ENCODE measurements around the gene UCMA.

Gene UCMA

GRCh38 chr10:13188593-13188992, 45.6 kb downstream of the UCMA start:
- H3K79me2 ChIP-seq (ENCODE audit: insufficient read depth, low read depth), result no peaks in the 10 kb centered on the region
- no peaks in the 10 kb centered on the region for H4K20me1 ChIP-seq (ENCODE audit: insufficient read depth)
- H3K4me3 ChIP-seq (IDR thresholded peaks at IDR 0.05; ENCODE audit: insufficient read depth, low read depth, low read length), result no peak overlapping the region
- no peak overlapping the region for H3K9ac ChIP-seq
- no peak overlapping the region for H3K27ac ChIP-seq
- no peak overlapping the region for H2AFZ ChIP-seq (ENCODE audit: low read depth)
- H3K4me2 ChIP-seq, result no peak overlapping the region
- TF ChIP-seq, protein P1, sequence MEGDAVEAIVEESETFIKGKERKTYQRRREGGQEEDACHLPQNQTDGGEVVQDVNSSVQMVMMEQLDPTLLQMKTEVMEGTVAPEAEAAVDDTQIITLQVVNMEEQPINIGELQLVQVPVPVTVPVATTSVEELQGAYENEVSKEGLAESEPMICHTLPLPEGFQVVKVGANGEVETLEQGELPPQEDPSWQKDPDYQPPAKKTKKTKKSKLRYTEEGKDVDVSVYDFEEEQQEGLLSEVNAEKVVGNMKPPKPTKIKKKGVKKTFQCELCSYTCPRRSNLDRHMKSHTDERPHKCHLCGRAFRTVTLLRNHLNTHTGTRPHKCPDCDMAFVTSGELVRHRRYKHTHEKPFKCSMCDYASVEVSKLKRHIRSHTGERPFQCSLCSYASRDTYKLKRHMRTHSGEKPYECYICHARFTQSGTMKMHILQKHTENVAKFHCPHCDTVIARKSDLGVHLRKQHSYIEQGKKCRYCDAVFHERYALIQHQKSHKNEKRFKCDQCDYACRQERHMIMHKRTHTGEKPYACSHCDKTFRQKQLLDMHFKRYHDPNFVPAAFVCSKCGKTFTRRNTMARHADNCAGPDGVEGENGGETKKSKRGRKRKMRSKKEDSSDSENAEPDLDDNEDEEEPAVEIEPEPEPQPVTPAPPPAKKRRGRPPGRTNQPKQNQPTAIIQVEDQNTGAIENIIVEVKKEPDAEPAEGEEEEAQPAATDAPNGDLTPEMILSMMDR (conservative IDR thresholded peaks at IDR 0.05; ENCODE audit: low read depth, low read length), result no peak
- H3K36me3 ChIP-seq (ENCODE audit: insufficient read depth), result peaks cover 26% of the 10 kb centered on the region; the same call in 1 of the 2 replicates
- no peaks in the 10 kb centered on the region for H3K4me1 ChIP-seq (ENCODE audit: low read depth, poor library complexity, severe bottlenecking)
- no peaks in the 10 kb centered on the region for H3K27me3 ChIP-seq (ENCODE audit: insufficient read depth, low read depth)

DNA sequence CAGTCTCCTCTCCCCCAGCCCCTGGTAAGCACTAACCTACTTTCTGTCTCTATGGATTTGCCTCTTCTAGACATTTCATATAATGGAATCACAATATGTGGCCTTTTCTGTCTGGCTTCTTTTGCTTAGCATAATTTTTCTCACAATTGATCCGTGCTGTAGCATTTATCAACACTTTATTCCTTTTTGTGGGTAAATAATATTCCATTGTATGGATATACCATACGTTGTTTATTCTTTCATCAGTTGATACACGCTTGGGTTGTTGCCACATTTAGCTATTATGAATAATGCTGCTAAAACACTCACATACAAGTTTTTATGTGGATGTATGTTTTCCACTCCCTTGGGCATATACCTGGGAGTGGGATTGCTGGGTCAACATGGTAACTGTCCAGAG, 47.0 kb downstream of the UCMA start:
- H4K20me1 ChIP-seq (ENCODE audit: insufficient read depth), result no peaks in the 10 kb centered on the region
- no peak overlapping the region for H2AFZ ChIP-seq (ENCODE audit: low read depth)
- no peaks in the 10 kb centered on the region for H3K79me2 ChIP-seq (ENCODE audit: insufficient read depth, low read depth)
- H3K36me3 ChIP-seq (ENCODE audit: insufficient read depth), result peaks cover 24% of the 10 kb centered on the region; the same call in 1 of the 2 replicates
- H3K4me2 ChIP-seq, result no peak overlapping the region
- no peak overlapping the region for H3K27ac ChIP-seq
- no peak overlapping the region for H3K4me3 ChIP-seq (IDR thresholded peaks at IDR 0.05; ENCODE audit: insufficient read depth, low read depth, low read length)
- TF ChIP-seq, protein P1 (conservative IDR thresholded peaks at IDR 0.05; ENCODE audit: low read depth, low read length), result no peak
- no peak overlapping the region for H3K9ac ChIP-seq
- H3K27me3 ChIP-seq (ENCODE audit: insufficient read depth, low read depth), result no peaks in the 10 kb centered on the region
- no peaks in the 10 kb centered on the region for H3K4me1 ChIP-seq (ENCODE audit: low read depth, poor library complexity, severe bottlenecking)

- H3K9ac ChIP-seq, result no peak overlapping the region
Measured at GRCh38 chr10:13184730-13185514, 49.3 kb downstream of the UCMA start.

GRCh38 chr10:13184276-13184675, 49.9 kb downstream of the UCMA start:
- H3K4me2 ChIP-seq, result no peak overlapping the region
- no peaks in the 10 kb centered on the region for H3K27me3 ChIP-seq (ENCODE audit: insufficient read depth, low read depth)
- no peaks in the 10 kb centered on the region for H4K20me1 ChIP-seq (ENCODE audit: insufficient read depth)
- H3K79me2 ChIP-seq (ENCODE audit: insufficient read depth, low read depth), result no peaks in the 10 kb centered on the region
- no peak overlapping the region for H3K9ac ChIP-seq
- no peak overlapping the region for H3K4me3 ChIP-seq (IDR thresholded peaks at IDR 0.05; ENCODE audit: insufficient read depth, low read depth, low read length)
- peaks cover 32% of the 10 kb centered on the region; the same call in 1 of the 2 replicates for H3K36me3 ChIP-seq (ENCODE audit: insufficient read depth)
- TF ChIP-seq, protein P1 (conservative IDR thresholded peaks at IDR 0.05; ENCODE audit: low read depth, low read length), result no peak
- H2AFZ ChIP-seq (ENCODE audit: low read depth), result no peak overlapping the region
- H3K27ac ChIP-seq, result no peak overlapping the region
- H3K4me1 ChIP-seq (ENCODE audit: low read depth, poor library complexity, severe bottlenecking), result no peaks in the 10 kb centered on the region

More at GRCh38 chr10:13184730-13185514, 49.3 kb downstream of the UCMA start:
- Histone ChIP-seq H3K79me2 (ENCODE audit: insufficient read depth, low read depth) (no peaks in the 10 kb centered on the region), H3K27me3 (ENCODE audit: insufficient read depth, low read depth) (no peaks in the 10 kb centered on the region), H3K36me3 (ENCODE audit: insufficient read depth) (peaks cover 32% of the 10 kb centered on the region; the same call in 1 of the 2 replicates), H3K4me1 (ENCODE audit: low read depth, poor library complexity, severe bottlenecking) (no peaks in the 10 kb centered on the region), H4K20me1 (ENCODE audit: insufficient read depth) (no peaks in the 10 kb centered on the region), H3K4me2 (no peak overlapping the region), H2AFZ (ENCODE audit: low read depth) (no peak overlapping the region), H3K4me3 (IDR thresholded peaks at IDR 0.05; ENCODE audit: insufficient read depth, low read depth, low read length) (no peak overlapping the region), H3K27ac (no peak overlapping the region)
- TF ChIP-seq, protein P1 (conservative IDR thresholded peaks at IDR 0.05; ENCODE audit: low read depth, low read length), result no peak

All from KMS-11 (cell line).